Measurements from ENCODE around the gene TTF2. TPM values are rescaled to one million over a fixed set of nuclear protein-coding genes. Genes with fewer than 3 reads are reported as not detected.

Gene TTF2
- total and polyA plus RNA-seq, 2 of the 8 experiments (the other 6 are each of a cell fraction or from before 2014, with no cell fraction given) = 16.9 to 89.6 TPM

GRCh38 chr1:117092594-117092993 is 32.5 kb downstream of the TTF2 start (continued):
- no peak for TF ChIP-seq E2F6 (IDR thresholded peaks at IDR 0.05)
- no peak for TF ChIP-seq SP4 (IDR thresholded peaks at IDR 0.05; ENCODE audit: low read length)
- TF ChIP-seq CREB1 (IDR thresholded peaks at IDR 0.05) = no peak
- no peak for TF ChIP-seq SP1 (IDR thresholded peaks at IDR 0.05; ENCODE audit: low read depth, low read length)
